GM12891 (cell line): Measurements from ENCODE around the gene PLA2G1B.

Source experiments
- PAX5 ChIP-seq: IDR thresholded peaks from 2 replicates; pipeline ENCODE4 v1.6.1; 2011; ENCODE audit warnings: low read length, moderate library complexity, mild to moderate bottlenecking; ENCODE audit not compliant: insufficient read depth, severe bottlenecking
- POLR2A ChIP-seq: IDR thresholded peaks from 2 replicates; pipeline ENCODE4 v1.6.1; 2011; ENCODE audit warnings: low read depth, low read length, control low read depth
- POLR2AphosphoS5 ChIP-seq: IDR thresholded peaks from 2 replicates; pipeline ENCODE4 v1.6.1; 2011; ENCODE audit warnings: low read depth, low read length, control low read depth
- TAF1 ChIP-seq: IDR thresholded peaks from 2 replicates; pipeline ENCODE4 v1.6.1; 2011; ENCODE audit warnings: low read depth, low read length, control low read depth

DNA sequence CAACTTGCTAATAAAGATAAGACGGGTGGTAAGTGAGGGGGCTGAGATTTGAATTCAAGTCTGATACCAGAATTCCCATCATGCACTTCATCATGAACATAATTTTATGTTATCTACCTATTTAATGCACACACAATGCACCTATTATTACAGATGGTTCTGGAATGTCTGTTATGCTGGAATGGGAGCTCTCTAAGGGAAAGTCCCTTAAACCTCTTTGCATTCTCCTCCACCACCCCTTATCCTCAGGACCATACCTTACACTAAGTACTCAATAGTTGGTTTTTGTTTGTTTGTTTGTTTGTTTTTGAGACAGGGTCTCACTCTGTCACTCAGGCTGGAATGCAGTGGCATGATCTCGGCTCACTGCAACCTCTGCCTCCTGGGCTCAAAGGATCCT is 48.4 kb upstream of the PLA2G1B start:
- TF ChIP-seq POLR2A = no peak
- no peak for TF ChIP-seq POLR2AphosphoS5
- no peak for TF ChIP-seq PAX5
- TF ChIP-seq TAF1 = no peak
